ENCODE data around the gene EPAS1. TPM values are rescaled to one million over a fixed set of nuclear protein-coding genes. Genes with fewer than 3 reads are reported as not detected.

Gene EPAS1
- total and polyA plus RNA-seq, 2 of the 13 experiments (the other 11 are each of a cell fraction or from before 2014, with no cell fraction given), result 47.1 to 182 TPM

GRCh38 chr2:46349115-46349547 lies 51.9 kb downstream of the EPAS1 start (continued):
- 0 out of 2 replicates have a peak, but pooled peaks have one; percentile 37 for TF ChIP-seq THRA (CRISPR knock-in tag; IDR thresholded peaks at IDR 0.05; ENCODE audit: borderline replicate concordance)
- TF ChIP-seq KLF6 (CRISPR knock-in tag; IDR thresholded peaks at IDR 0.05), result no peak
- peak; percentile 55; the same call in 1 of the 2 replicates for TF ChIP-seq ARID4A (CRISPR knock-in tag; IDR thresholded peaks at IDR 0.05; ENCODE audit: borderline replicate concordance)
- TF ChIP-seq ZNF558 (CRISPR knock-in tag; IDR thresholded peaks at IDR 0.05; ENCODE audit: borderline replicate concordance), result no peak
- TF ChIP-seq RAD21 (CRISPR knock-in tag; IDR thresholded peaks at IDR 0.05), result peak; percentile 39; the same call in 1 of the 2 replicates
- 0 out of 2 replicates have a peak, but pooled peaks have one; percentile 28 for TF ChIP-seq GATAD1 (CRISPR knock-in tag; IDR thresholded peaks at IDR 0.05)
- TF ChIP-seq RXRA (CRISPR knock-in tag; IDR thresholded peaks at IDR 0.05), result peak; percentile 65; the same call in 1 of the 2 replicates
- 0 out of 2 replicates have a peak, but pooled peaks have one; percentile 16 for TF ChIP-seq ZNF710 (CRISPR knock-in tag; IDR thresholded peaks at IDR 0.05; ENCODE audit: borderline replicate concordance)
- TF ChIP-seq ZNF703 (CRISPR knock-in tag; IDR thresholded peaks at IDR 0.05; ENCODE audit: borderline replicate concordance), result no peak
- TF ChIP-seq CTCF (CRISPR knock-in tag; IDR thresholded peaks at IDR 0.05), result peak; percentile 75
- TF ChIP-seq ZNF574 (CRISPR knock-in tag; IDR thresholded peaks at IDR 0.05), result peak; percentile 56
- 0 out of 2 replicates have a peak, but pooled peaks have one; percentile 19 for TF ChIP-seq SOX5 (CRISPR knock-in tag; IDR thresholded peaks at IDR 0.05; ENCODE audit: borderline replicate concordance)
- peak; percentile 62; the same call in 1 of the 2 replicates for TF ChIP-seq ZNF350 (CRISPR knock-in tag; IDR thresholded peaks at IDR 0.05; ENCODE audit: borderline replicate concordance, low read depth)
- no peak for TF ChIP-seq FOXA1 (IDR thresholded peaks at IDR 0.05)
- TF ChIP-seq FOXA1 (CRISPR knock-in tag; IDR thresholded peaks at IDR 0.05), result peak; percentile 36; the same call in 1 of the 2 replicates
- no peak for TF ChIP-seq ZFP41 (CRISPR knock-in tag; IDR thresholded peaks at IDR 0.05; ENCODE audit: borderline replicate concordance)
